HEK293 (cell line): ENCODE results near the gene DYNLL1.
A peak's percentile ranks its signal among the peaks of the same experiment; 100 is the strongest.

Experiments
- CTCF ChIA-PET: fragments of 350-600 bp; formaldehyde crosslinking; extraction: SDS; loops from one replicate; lab custom pipeline; 2021; ENCODE audit warnings: antibody characterized with exemption; lab: Yijun Ruan, JAX
- POLR2A ChIA-PET: fragments of 300-600 bp; formaldehyde crosslinking; extraction: SDS; loops from one replicate; lab custom pipeline; 2020; ENCODE audit warnings: antibody characterized with exemption, inconsistent platforms; lab: Yijun Ruan, JAX
- H3K27ac ChIP-seq: fragments of 200-500 bp; sonication (Bioruptor generic); 2 replicates; pipeline ENCODE4 v1.5.1; 2014; ENCODE audit warnings: low read depth, low read length, control low read depth, inconsistent platforms; ENCODE audit errors: extremely low read depth
- H3K36me3 ChIP-seq, 2 experiments: fragments of 200-500 bp in 1 of 2; sonication (Bioruptor generic) in 1 of 2; 1 replicate in 1 of 2; 2 replicates in 1 of 2; pipeline ENCODE4 v1.5.1; 2014 to 2017; ENCODE audit warnings: inconsistent platforms in 2 of 2, low read length in 2 of 2; ENCODE audit not compliant: control insufficient read depth in 2 of 2, insufficient read depth in 1 of 2
- H3K4me1 ChIP-seq: fragments of 200-500 bp; sonication (Bioruptor generic); 2 replicates; pipeline ENCODE4 v1.5.1; 2014; ENCODE audit warnings: mild to moderate bottlenecking, low read length, inconsistent platforms; ENCODE audit not compliant: control insufficient read depth, insufficient read depth
- H3K4me3 ChIP-seq: 2 replicates; pipeline ENCODE4 v1.5.1; 2011; ENCODE audit warnings: low read depth, mild to moderate bottlenecking, control low read depth, low read length, moderate library complexity
- H3K9me3 ChIP-seq: fragments of 200-500 bp; sonication (Bioruptor generic); 2 replicates; pipeline ENCODE4 v1.5.1; 2014; ENCODE audit warnings: low read depth, low read length, inconsistent platforms; ENCODE audit not compliant: control insufficient read depth, insufficient read depth
- BCL6B ChIP-seq: fragments of 450-650 bp; formaldehyde crosslinking; IDR thresholded peaks from 2 replicates; pipeline ENCODE4 v1.5.1; 2017; ENCODE audit warnings: missing biosample characterization, missing genetic modification characterization
- GLIS2 ChIP-seq: fragments of 450-650 bp; formaldehyde crosslinking; IDR thresholded peaks from 2 replicates; pipeline ENCODE4 v1.5.1; 2016; ENCODE audit warnings: missing biosample characterization, missing genetic modification characterization
- HOXC10 ChIP-seq: sonication (generic); formaldehyde crosslinking; IDR thresholded peaks from 2 replicates; pipeline ENCODE4 v1.8.1; 2023; ENCODE audit warnings: mild to moderate bottlenecking, missing genetic modification reagents
- KLF1 ChIP-seq: fragments of 450-650 bp; formaldehyde crosslinking; IDR thresholded peaks from 2 replicates; pipeline ENCODE4 v1.5.1; 2016; ENCODE audit warnings: missing biosample characterization, missing genetic modification characterization
- MZF1 ChIP-seq: fragments of 450-650 bp; formaldehyde crosslinking; IDR thresholded peaks from 2 replicates; pipeline ENCODE4 v1.5.1; 2017; ENCODE audit warnings: missing biosample characterization, missing genetic modification characterization, borderline replicate concordance
- OSR2 ChIP-seq: fragments of 450-650 bp; formaldehyde crosslinking; IDR thresholded peaks from 2 replicates; pipeline ENCODE4 v1.5.1; 2016; ENCODE audit warnings: missing biosample characterization, missing genetic modification characterization
- OVOL3 ChIP-seq: fragments of 450-650 bp; formaldehyde crosslinking; IDR thresholded peaks from 2 replicates; pipeline ENCODE4 v1.5.1; 2016; ENCODE audit warnings: missing biosample characterization, missing genetic modification characterization
- SP7 ChIP-seq: fragments of 450-650 bp; formaldehyde crosslinking; IDR thresholded peaks from 2 replicates; pipeline ENCODE4 v1.5.1; 2016; ENCODE audit warnings: missing biosample characterization, missing genetic modification characterization
- WT1 ChIP-seq: fragments of 450-650 bp; formaldehyde crosslinking; IDR thresholded peaks from 2 replicates; pipeline ENCODE4 v1.5.1; 2016; ENCODE audit warnings: missing biosample characterization, missing genetic modification characterization
- YY1 ChIP-seq: fragments of 450-650 bp; formaldehyde crosslinking; IDR thresholded peaks from 2 replicates; pipeline ENCODE4 v1.5.1; 2018; ENCODE audit warnings: missing biosample characterization, missing genetic modification characterization
- ZFHX2 ChIP-seq: fragments of 450-650 bp; formaldehyde crosslinking; conservative IDR thresholded peaks from 2 replicates; pipeline ENCODE4 v1.5.1; 2016; ENCODE audit warnings: missing biosample characterization, missing genetic modification characterization
- ZNF37A ChIP-seq: fragments of 450-650 bp; IDR thresholded peaks from 2 replicates; pipeline ENCODE4 v1.5.1; 2018; ENCODE audit warnings: missing biosample characterization, missing genetic modification characterization
- ZNF404 ChIP-seq: fragments of 450-650 bp; formaldehyde crosslinking; IDR thresholded peaks from 2 replicates; pipeline ENCODE4 v1.5.1; 2017; ENCODE audit warnings: missing biosample characterization, missing genetic modification characterization
- ZNF585B ChIP-seq: fragments of 450-650 bp; formaldehyde crosslinking; IDR thresholded peaks from 2 replicates; pipeline ENCODE4 v1.5.1; 2016; ENCODE audit warnings: missing biosample characterization, missing genetic modification characterization
- ZNF639 ChIP-seq: fragments of 450-650 bp; formaldehyde crosslinking; IDR thresholded peaks from 2 replicates; pipeline ENCODE4 v1.5.1; 2016; ENCODE audit warnings: missing biosample characterization, missing genetic modification characterization
- ZNF76 ChIP-seq: fragments of 450-650 bp; formaldehyde crosslinking; IDR thresholded peaks from 2 replicates; pipeline ENCODE4; 2016; ENCODE audit warnings: low read depth, missing biosample characterization, missing genetic modification characterization, borderline replicate concordance
- ZNF768 ChIP-seq: fragments of 450-650 bp; formaldehyde crosslinking; IDR thresholded peaks from 2 replicates; pipeline ENCODE4 v1.5.1; 2018; ENCODE audit warnings: missing biosample characterization, mild to moderate bottlenecking, missing genetic modification characterization
- TF ChIP-seq, protein P1 (sequence below): fragments of 450-650 bp; formaldehyde crosslinking; IDR thresholded peaks from 2 replicates; pipeline ENCODE4 v1.5.1; 2017; ENCODE audit warnings: missing biosample characterization, missing genetic modification characterization
- TF ChIP-seq, protein P2 (sequence below): fragments of 450-650 bp; formaldehyde crosslinking; IDR thresholded peaks from 2 replicates; pipeline ENCODE4 v1.5.1; 2017; ENCODE audit warnings: missing biosample characterization, missing genetic modification characterization

DYNLL1 gene

GRCh38 chr12:120544691-120545090, 48.8 kb downstream of the DYNLL1 start:
- H3K27ac ChIP-seq: no peak overlapping the region

DNA sequence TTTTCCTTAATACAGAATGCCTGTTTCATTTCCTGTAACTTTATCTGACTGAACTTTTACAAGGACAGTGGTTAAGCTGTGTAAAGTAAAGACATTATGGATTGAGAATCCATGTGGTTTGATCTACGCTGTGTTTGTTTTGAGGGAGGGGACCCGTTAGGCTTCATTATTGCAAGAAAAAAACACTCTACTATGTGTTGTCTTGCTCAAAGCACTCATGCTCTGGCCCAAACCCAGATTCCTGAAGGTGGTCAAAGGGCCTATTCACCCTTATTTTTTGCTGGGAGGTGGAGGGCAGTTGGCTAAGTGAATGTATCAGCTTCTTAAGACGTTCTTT, 50.1 kb downstream of the DYNLL1 start:
- Histone ChIP-seq H3K27ac (no peak overlapping the region), H3K4me1 (no peaks in the 10 kb centered on the region; the same call in 1 of the 2 replicates), H3K9me3 (no peaks in the 10 kb centered on the region), H3K36me3 (peaks cover 36 to 66% of the 10 kb centered on the region in 2 experiments), H3K4me3 (no peak overlapping the region)
- TF ChIP-seq KLF1 (tag by site-specific recombination): peak; percentile 63
- TF ChIP-seq WT1 (tag by site-specific recombination): no peak
- POLR2A ChIA-PET: interaction anchor here (0.6 to 0.8 kb wide), 2 partner anchors 9 to 49 kb away, joined by 3 to 4 read pairs; no protein-coding TSS in a partner anchor
- CTCF ChIA-PET: interaction anchor here (0.8 kb wide), 1 partner anchor 12 kb away, joined by 3 read pairs; the partner anchor contains the start of gene RNF10

More at GRCh38 chr12:120544691-120545090, 48.8 kb downstream of the DYNLL1 start:
- ChIA-PET CTCF (no interaction called here), POLR2A (interaction anchor here (0.7 to 1.7 kb wide), 2 partner anchors 37 to 48 kb away, joined by 3 to 5 read pairs; no protein-coding TSS in a partner anchor)
- H3K4me3 ChIP-seq: no peak overlapping the region
- H3K36me3 ChIP-seq: peaks cover 35 to 70% of the 10 kb centered on the region in 2 experiments
- no peaks in the 10 kb centered on the region; the same call in 1 of the 2 replicates for H3K4me1 ChIP-seq
- no peaks in the 10 kb centered on the region for H3K9me3 ChIP-seq
- TF ChIP-seq OSR2 (tag by site-specific recombination) (no peak), MZF1 (tag by site-specific recombination) (peak; percentile 94; the same call in 1 of the 2 replicates), ZNF37A (no peak), HOXC10 (CRISPR knock-in tag) (no peak), GLIS2 (tag by site-specific recombination) (no peak), ZNF76 (tag by site-specific recombination) (no peak), ZNF768 (tag by site-specific recombination) (no peak), ZNF585B (tag by site-specific recombination) (no peak), ZNF639 (tag by site-specific recombination) (no peak), ZNF404 (tag by site-specific recombination) (no peak), OVOL3 (tag by site-specific recombination) (no peak), YY1 (no peak), BCL6B (tag by site-specific recombination) (no peak), ZFHX2 (tag by site-specific recombination) (no peak), SP7 (peak; percentile 51; the same call in 1 of the 2 replicates)
- TF ChIP-seq, protein P1, sequence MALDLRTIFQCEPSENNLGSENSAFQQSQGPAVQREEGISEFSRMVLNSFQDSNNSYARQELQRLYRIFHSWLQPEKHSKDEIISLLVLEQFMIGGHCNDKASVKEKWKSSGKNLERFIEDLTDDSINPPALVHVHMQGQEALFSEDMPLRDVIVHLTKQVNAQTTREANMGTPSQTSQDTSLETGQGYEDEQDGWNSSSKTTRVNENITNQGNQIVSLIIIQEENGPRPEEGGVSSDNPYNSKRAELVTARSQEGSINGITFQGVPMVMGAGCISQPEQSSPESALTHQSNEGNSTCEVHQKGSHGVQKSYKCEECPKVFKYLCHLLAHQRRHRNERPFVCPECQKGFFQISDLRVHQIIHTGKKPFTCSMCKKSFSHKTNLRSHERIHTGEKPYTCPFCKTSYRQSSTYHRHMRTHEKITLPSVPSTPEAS (tag by site-specific recombination): no peak
- TF ChIP-seq, protein P2, sequence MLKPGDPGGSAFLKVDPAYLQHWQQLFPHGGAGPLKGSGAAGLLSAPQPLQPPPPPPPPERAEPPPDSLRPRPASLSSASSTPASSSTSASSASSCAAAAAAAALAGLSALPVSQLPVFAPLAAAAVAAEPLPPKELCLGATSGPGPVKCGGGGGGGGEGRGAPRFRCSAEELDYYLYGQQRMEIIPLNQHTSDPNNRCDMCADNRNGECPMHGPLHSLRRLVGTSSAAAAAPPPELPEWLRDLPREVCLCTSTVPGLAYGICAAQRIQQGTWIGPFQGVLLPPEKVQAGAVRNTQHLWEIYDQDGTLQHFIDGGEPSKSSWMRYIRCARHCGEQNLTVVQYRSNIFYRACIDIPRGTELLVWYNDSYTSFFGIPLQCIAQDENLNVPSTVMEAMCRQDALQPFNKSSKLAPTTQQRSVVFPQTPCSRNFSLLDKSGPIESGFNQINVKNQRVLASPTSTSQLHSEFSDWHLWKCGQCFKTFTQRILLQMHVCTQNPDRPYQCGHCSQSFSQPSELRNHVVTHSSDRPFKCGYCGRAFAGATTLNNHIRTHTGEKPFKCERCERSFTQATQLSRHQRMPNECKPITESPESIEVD (tag by site-specific recombination): peak; percentile 69; the same call in 1 of the 2 replicates
